ENCODE results near the gene SIK2.

DNA sequence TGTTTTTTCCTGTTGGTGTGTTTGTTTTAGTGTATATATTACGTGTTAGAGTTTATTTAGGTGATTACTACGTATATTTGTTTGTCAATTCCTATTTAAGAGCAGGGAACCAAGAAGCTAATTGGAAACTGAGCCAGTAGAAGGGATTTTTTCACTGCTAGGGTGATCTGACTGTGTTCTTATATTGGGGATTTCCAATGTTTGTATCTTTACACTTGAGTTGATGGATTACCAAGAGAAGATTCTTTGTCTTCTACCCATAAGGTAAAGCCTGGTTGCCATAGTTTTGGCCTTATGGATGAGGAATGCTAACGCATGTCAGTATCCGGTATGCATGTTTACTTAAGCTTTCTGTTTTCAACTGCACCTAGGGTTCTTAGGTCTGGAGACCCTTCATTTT is 35.6 kb downstream of the SIK2 start:
- TF ChIP-seq, protein P1, sequence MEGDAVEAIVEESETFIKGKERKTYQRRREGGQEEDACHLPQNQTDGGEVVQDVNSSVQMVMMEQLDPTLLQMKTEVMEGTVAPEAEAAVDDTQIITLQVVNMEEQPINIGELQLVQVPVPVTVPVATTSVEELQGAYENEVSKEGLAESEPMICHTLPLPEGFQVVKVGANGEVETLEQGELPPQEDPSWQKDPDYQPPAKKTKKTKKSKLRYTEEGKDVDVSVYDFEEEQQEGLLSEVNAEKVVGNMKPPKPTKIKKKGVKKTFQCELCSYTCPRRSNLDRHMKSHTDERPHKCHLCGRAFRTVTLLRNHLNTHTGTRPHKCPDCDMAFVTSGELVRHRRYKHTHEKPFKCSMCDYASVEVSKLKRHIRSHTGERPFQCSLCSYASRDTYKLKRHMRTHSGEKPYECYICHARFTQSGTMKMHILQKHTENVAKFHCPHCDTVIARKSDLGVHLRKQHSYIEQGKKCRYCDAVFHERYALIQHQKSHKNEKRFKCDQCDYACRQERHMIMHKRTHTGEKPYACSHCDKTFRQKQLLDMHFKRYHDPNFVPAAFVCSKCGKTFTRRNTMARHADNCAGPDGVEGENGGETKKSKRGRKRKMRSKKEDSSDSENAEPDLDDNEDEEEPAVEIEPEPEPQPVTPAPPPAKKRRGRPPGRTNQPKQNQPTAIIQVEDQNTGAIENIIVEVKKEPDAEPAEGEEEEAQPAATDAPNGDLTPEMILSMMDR (IDR thresholded peaks at IDR 0.05; ENCODE audit: extremely low read depth in 1 of 2, insufficient read depth in 1 of 2, low read depth in 1 of 2, low read length in 2 of 2), result no peak
- no peak for TF ChIP-seq FOS (IDR thresholded peaks at IDR 0.05; ENCODE audit: borderline replicate concordance, insufficient read depth, low read length)
- TF ChIP-seq POLR2A (IDR thresholded peaks at IDR 0.05; ENCODE audit: low read depth, low read length), result no peak
- TF ChIP-seq, protein P2, sequence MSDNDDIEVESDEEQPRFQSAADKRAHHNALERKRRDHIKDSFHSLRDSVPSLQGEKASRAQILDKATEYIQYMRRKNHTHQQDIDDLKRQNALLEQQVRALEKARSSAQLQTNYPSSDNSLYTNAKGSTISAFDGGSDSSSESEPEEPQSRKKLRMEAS (IDR thresholded peaks at IDR 0.05; ENCODE audit: insufficient read depth, insufficient read length), result no peak
- TF ChIP-seq EZH2 (IDR thresholded peaks at IDR 0.05; ENCODE audit: borderline replicate concordance, low read depth, low read length, severe bottlenecking), result no peak
- TF ChIP-seq POLR2AphosphoS5 (IDR thresholded peaks at IDR 0.05; ENCODE audit: insufficient read depth, low read depth, low read length), result no peak
- TF ChIP-seq GATA2 (IDR thresholded peaks at IDR 0.05; ENCODE audit: insufficient read depth, insufficient read length, low read depth, low read length), result no peak
- no peak for TF ChIP-seq JUN (IDR thresholded peaks at IDR 0.05; ENCODE audit: borderline replicate concordance, insufficient read depth, insufficient read length, low read depth)
- TF ChIP-seq MYC (IDR thresholded peaks at IDR 0.05; ENCODE audit: low read depth, low read length), result no peak
